Activated CD4-positive, CD25-positive, alpha-beta regulatory T cell (primary cell): ENCODE data around the gene HERPUD2.

ENCODE experiments used
- DNase-seq, 4 experiments: peaks; one replicate each; lab custom pipeline; 2025; lab: John Stamatoyannopoulos, UW

HERPUD2 gene, protein sequence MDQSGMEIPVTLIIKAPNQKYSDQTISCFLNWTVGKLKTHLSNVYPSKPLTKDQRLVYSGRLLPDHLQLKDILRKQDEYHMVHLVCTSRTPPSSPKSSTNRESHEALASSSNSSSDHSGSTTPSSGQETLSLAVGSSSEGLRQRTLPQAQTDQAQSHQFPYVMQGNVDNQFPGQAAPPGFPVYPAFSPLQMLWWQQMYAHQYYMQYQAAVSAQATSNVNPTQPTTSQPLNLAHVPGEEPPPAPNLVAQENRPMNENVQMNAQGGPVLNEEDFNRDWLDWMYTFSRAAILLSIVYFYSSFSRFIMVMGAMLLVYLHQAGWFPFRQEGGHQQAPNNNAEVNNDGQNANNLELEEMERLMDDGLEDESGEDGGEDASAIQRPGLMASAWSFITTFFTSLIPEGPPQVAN

DNA sequence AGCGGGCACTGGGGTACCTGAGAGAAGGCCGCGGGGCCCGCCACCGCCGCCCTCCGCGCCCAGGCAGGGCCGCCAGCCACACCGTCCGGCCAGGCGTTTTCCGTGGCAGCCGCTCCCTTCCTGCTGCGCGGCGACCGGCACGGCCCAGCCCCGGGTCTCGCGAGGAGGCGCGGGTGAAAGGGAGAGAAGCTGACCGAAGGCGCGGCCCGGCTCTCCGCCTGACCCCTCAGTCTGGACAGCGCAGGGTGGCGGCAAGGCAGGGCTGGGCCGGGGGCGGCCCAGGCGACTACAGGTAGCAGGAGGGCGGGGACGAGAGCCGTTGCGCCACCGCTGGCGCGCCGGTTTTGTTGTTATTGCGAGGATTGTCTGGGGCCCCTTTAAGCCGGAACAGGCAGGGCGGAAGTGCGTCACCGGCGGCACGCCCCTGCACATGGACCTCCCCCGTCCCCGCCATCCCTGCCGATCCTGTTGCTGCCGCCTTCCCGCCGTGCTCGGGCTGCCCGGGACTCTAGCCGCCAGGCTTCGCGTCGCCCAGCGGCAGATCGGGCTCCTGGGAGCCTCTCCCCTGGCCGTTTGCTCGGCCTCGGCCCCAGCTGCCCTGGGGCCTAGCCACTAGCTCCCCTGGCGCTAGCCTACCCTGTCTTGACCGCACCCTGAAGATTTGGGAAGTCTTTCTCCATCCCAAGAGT lies at the start of gene HERPUD2:
Gene HERPUD2, minus strand, starts transcription at position 352 of the 689 bp plus-strand sequence. CDS start 805 bp downstream, outside the sequence.
- peak; percentile 76 to 89 (median 82) for DNase-seq

DNA sequence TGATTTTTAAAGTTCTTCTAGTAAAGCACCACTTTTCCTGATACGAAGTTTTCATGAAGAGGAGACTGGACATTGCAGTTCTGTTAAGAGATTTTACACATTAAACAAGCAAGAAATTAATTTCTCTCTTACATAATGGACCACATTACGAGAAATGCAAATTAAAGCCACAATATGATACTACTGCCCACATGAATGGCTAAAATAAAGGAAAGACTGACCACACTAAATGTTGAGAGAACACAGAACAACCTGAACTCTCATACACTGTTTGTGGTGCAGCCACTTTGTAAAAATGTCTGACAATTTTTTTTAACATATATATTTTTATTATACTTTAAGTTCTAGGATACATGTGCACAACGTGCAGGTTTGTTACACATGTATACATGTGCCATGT lies 44.0 kb upstream of the HERPUD2 start:
- DNase-seq: no peak

DNA sequence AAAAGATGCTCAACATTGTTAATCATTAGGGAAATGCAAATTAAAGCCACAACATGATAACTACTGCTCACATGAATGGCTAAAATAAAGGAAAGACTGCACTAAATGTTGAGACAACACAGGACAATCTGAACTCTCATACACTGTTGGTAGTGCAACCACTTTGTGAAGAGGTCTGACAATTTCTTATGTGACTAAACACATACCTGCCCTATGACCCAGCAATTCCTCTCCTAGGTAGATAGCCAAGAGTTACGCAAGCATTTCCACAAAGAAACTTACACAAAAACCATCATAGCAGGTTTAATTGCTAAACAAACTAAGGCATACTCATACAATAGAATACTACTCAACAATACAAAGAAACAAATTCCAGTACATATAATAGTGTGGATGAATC lies 41.8 kb upstream of the HERPUD2 start:
- DNase-seq: no peak

DNA sequence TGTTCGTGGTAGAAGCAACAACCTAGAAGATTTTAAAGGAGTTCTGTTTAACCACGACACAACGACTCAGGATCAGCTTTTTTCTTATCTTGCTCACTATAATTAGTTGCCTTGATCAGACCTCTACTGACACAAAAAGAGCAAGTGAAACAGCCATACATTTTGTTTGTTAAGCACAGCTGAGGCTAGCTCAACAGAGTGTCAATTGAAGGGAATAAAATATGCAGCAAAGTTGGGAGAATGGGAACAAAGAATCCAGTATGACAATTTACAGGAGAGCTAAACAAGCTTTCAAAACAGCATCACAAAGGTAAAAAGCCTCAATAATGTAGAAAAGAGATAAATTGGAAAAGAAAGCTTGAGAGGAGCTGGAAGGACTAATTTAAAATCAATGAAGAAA lies 40.5 kb upstream of the HERPUD2 start:
- no peak for DNase-seq

DNA sequence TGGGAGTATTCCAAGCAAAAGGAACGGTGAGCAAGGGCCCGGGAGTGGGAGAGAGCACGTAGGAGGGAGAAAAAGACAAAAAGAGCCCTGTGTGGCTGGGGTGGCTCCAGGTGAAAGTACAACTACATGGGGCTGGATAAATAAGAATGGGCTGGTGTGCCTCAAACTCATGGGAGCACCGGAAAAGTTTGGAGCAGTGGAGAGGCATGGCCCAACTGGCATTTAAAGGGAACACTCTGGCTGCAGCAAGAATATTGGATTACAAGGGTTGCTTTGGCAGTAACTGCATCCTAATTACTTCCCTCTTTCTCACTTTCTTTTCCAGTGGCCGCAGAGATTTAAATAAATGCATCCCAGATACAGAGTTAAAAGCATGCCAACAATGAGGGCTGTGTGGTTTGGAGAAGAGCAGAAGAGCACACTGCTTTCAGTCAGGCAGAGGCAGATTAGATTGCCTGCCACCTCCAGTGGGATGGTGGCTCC lies 39.1 kb upstream of the HERPUD2 start:
- DNase-seq: no peak

DNA sequence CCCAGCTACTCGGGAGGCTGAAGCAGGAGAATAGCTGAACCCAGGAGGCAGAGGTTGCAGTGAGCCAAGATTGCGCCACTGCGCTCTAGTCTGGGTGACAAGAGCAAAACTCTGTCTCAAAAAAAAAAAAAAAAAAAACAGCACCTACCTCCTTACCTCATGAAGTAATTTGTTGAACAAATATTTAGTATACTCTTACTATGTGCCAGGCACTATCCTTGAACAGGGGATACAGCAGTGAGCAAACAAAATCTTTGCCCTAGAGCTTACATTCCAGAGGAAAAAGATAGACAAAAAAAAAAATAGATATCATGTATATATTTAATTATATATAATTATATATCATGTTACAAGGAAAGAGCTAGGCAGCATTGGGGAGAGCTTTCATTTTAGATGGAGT lies 36.4 kb upstream of the HERPUD2 start:
- DNase-seq: no peak

DNA sequence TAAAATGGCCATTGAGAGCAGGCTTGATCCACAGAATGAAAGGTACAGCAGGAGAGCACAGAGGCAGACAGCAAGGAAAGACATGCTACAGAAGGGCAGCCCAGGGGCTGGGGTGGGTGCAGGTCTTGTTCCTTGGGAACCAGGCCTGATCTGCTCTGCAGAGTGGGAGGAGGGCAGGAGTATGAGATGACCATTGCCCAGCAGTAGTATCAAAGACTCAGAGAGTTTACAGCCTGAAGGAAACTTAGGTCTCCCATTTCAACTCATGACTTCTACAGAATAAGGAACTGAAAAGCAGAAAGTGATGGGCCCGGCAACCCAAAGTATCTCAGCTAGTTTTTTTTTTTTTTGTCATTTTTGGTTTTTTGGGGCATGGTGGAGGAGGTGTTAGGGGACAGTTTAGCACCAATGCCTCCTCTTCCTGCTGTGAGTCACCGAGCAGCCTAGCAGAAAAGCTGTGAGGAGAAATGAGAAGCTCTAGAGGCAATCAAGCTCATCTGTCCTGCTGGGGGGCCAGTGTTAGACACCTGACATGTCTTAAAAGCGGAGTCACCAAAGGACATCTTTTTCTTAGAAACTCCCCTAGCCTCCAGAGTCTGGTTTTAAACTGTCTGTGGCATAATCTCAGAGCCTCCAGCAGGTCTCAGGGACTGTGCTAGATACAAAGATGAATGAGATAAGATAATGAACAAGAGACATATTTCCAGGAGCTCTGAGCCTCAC lies 34.3 kb upstream of the HERPUD2 start:
- DNase-seq: no peak

DNA sequence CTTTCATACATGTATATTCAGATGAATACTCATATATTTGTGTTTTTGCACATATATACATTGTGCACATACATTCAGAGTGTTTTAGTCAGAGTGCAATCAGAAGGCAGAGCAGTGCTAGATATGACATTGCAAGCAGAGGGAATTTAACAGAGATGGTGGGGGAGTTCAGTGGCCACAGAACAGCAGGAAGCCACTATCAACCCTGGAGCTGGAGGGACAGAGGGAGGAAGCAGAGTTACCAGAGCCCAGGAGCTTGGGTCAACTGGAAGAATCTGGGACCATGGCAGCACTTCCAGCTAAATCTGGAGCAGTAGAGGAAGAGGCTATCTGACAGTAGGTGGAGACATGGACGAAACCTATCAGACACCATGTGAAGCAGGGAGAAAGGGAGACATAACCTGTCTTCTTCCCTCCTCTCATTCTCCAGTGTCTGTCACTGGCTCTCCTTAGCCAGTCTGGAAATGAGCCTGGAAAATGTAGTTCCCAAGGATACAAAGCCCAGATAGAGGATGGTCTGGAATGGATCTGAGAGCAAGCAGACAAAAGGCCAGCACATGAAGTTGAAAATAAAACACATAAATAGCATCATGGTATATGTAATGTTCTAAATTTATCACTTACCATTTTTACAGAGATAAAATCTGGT lies 33.6 kb upstream of the HERPUD2 start:
- DNase-seq: no peak

DNA sequence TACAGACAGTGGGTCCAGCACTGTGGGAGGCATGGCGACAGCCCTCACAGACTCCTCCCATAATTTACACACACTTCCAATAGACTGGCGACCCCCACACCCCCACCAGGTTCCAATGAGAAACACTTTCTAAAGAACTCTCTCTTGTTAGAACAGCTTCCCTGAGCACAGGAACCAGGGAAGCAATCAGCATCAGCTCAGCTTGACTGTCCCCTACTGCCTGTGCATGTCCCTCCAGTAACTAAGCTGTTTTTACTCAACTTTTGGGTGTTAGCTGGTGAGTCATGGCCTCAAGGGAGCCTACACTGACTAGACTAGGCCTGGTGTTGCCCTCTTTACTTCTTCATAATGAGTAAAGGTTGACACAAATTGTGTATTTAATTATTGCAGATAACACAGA lies 32.6 kb upstream of the HERPUD2 start:
- DNase-seq: no peak

DNA sequence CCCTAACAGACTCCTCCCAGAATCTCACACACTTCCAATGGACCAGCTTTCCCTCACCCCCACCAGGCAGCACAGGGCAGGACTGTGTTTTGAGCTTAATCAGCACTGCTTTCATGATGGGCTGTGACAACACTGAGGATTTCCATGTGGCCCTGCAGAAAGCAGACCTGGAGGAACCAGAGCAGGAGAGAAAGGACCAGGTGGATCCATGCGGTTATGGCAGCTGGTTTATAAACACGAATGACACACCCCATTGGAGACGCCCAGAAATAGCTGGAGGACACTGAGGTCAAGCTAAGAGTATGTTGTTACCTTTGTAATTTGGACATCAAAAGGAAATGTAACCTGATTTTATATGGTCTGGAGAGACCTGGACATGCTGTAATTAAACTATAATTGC lies 31.7 kb upstream of the HERPUD2 start:
- no peak for DNase-seq

DNA sequence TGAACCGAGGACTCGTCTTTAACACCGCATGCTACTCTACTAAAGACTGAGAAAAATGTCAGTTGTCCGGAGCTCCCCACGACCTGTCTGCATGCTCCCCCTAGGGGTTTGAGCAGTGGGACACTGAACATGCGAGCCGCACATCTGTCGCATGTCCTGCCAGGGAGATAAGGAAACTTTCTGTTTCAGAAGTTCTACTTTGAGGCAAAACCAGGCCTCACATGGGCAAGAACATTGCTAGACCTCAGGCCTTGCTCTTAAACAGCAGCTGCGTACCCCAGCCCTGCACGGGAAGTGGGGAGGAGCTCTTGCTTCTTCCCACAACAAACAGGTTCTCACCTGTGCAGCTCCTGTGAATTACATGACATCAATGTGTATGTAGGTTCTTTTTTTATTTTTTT lies 30.3 kb upstream of the HERPUD2 start:
- DNase-seq: no peak

DNA sequence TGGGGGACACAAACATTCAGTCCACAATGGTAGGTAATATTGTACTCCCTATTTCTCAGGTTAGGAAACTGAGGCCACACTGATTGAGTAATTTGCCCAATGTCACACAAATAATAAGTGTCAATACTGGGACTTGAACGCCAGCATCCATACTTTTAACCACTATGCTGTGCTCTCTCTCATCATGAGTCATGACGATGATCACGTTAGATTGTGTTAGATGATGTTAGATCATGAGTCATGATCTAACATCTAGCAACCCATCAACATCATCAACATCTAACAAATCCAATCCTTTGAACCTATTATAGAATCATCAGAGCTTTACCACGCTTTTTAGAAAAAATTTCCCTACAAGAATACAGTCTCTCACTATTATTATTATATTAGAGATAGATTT lies 28.1 kb upstream of the HERPUD2 start:
- no peak for DNase-seq

DNA sequence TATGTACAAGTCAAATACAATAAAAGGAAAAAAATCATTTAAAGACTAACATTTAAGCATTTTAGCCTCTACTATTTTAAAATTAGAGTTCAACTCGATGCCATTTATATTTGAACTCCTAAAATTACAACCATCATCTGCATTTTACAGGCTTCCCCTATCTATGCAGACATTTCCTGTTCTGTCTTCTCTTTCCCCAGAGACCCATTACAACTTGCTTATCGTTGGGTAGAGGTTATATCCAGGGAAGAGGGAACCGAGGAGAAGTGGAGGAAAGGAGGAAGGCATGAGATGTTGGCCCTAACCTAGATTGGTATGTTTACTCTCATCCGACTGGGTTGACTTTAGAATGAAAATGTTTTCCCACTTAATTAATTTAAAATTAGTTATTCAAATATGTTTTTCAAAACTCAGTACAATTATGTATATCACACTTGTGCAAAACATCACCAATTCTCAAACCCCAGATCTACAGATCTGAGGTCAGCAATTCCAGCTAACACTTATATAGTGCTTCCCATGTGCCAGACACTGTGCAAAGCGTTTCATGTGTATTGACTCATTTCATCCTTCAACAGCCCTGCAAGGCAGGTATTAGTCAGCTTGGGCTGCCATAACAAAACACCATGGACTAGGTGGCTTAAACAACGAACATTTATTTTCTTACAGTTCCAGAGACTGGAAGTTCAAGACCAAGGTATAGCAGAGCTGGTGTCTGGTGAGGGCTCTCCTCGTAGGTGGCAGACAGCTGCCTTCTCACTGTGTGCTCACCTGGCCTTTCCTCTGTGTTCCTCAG lies 27.3 kb upstream of the HERPUD2 start:
- DNase-seq: no peak

DNA sequence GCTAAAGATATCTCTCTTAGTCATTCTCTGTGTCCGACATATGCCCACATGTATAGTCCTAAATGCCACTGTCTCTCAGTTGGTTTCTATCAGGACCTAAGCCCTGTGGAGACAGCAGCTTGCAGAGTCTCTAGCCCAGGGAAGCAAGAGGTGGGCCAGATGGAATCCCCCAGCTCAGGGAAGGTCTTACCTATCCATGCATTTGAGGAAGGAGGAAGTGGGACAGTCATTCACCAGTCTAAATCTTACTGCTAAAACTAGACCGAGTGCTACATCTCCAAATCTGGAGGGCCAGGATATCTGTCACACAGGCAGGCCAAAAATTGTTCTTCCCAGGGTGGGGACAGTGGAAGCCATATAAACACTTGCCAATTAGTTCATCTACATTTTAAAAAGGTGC lies 26.4 kb upstream of the HERPUD2 start:
- no peak for DNase-seq

DNA sequence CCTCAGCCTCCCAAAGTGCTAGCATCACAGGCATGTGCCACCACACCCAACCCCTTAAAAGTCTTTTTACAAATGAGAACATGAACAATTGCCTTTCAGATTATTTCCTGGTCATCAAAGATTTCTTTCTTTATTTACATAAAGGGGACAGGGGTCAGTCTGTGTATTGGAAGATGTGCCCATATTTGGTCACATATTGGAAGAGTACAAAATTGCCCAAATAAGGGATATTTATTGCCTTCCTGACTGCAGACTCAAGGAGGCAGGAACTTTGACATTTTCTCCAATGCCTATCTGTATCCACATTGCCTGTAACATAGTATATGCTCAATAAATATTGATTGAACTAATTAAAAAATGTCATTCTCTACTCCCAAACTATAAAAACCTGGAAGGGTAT lies 25.9 kb upstream of the HERPUD2 start:
- DNase-seq: no peak

DNA sequence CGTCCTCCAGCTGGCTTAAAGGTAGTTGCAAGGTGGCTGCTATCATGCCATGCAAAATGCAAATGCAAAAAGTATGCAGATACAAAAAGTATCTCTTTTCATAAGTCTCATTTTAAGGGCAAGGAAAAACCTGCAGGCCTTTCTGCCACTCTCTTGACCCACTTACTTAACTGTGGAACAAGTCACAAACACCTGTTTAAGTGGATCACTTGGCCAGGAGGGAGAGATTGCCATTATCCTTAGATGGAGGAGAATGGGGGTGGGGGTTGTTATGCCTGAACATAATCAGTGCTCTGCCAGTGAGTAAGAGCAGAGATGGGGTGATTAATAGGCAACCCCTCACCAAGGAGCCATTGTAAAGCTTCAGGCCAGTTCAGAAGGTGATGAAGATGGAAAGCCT lies 25.1 kb upstream of the HERPUD2 start:
- DNase-seq: no peak

DNA sequence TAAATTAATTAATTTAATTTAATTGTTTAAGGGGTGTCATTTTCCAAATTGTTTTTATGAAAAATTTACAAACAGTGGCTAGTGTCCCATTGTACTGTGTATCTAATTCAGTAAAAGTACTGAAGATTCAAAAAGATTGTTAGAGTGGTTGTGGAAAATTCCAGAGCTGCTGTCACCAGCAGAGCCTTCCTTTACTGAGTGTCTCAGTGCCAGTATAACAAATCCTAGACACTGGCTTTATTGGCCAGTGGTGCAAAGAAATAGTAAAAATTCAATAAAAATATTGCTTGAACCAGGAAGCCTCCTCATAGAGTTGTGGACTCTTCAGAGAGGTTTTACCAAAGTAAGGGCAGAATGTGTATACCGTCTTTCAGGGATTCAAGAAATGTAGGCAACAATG lies 23.1 kb upstream of the HERPUD2 start:
- DNase-seq: no peak

DNA sequence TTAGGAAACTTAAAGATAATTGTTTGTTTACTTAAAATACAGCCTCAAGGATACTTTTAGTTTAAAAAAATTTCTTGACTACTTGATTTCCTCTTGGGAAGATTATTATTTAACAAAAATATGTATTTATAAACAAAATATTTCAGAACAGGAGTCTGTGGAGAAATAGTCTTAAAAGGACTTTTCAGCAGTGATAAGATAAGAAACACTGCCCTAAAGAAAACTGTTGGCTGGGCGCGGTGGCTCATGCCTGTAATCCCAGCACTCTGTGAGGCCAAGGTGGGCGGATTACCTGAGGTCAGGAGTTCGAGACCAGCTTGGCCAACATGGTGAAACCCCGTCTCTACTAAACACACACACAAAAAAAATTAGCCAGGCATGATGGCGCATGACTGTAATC lies 22.6 kb upstream of the HERPUD2 start:
- no peak for DNase-seq

DNA sequence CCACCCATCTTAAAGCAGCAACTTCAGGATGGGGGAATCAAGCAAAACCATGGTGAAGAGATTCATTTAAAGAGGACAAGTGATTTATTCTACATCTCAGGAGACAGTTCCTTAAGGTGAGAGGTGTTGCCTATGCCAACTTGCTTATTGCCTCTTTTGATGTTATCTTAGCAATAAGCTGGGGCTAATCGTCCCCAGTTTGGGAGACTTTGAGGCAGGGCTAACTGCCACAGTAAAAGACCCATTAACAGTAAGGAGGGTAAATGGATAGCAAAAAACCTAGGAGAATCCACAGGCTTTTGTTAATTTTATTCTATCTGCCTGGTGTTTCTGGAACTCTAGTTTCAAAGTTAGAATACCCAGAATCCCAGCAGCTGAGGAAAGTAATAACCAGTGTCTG lies 22.1 kb upstream of the HERPUD2 start:
- no peak for DNase-seq

DNA sequence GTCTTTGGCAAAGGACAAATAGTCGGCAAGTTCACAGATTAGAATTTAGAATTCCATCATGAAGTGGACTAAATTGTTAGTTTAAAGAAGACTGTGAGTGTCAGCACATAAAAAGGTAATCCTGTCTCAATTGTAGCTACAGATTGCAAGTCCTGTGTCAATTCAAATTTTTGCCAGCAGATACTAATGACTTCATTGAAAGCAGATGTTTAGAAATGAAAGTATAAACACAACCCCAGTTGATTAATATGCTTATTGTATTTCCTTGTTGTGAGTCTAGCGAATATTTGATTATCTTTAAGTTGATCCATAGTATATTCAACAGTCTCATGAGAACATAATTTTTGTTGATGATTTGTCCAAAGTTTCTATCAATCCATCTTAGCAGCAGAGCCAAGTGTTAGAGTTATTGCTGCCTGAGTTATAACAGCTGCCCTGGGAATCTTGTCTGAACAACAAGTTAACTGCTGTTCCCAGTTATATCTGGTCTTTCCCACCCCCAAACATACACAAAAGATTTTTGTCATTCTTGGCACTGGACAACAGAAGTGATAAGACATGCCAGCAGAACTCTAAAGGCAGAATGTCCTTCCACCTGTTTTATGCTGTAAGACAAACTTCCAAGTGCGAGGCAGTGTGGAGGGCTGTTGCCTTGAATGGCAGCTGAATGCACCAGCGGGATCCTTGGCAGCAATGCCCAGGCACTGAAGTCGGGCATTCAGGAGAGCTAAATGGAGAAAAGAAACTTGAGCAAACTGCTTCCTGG lies 21.3 kb upstream of the HERPUD2 start:
- DNase-seq: no peak

DNA sequence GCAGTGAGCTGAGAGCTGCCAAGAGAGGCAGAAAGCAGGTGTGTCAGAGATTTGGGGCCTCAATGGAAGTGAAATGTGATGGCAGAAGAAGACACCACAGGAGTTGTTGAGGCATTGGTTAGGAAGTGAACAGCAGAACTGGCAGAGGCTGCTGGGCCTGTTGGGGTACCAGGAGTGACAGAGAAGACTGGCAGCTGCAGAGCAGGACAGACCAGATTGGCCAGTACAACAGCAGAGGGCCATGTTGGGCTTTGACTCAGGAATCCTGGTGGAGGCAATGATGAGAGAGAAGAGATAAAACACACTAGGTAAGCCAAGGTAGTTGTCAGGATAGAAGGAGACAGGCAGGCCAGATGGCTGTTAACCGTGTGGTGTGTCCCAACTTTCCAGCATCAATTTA lies 19.9 kb upstream of the HERPUD2 start:
- DNase-seq: no peak
